Activated CD8-positive, alpha-beta memory T cell treated with anti-CD3 and anti-CD28 coated beads for 24 hours (primary cell): Measurements from ENCODE around the gene TLCD5.

Experiments used
- DNase-seq: peaks from one replicate; pipeline ENCODE4 v3.0.0-alpha.2; 2020

Gene TLCD5

GRCh38 chr11:120338107-120338933 is 13.2 kb downstream of the TLCD5 start:
- no peak for DNase-seq

GRCh38 chr11:120339394-120339890 is 14.3 kb downstream of the TLCD5 start:
- no peak for DNase-seq

- no peak for DNase-seq
Observed at GRCh38 chr11:120340529-120340928, 15.4 kb downstream of the TLCD5 start.

GRCh38 chr11:120342226-120342625 is 17.1 kb downstream of the TLCD5 start:
- DNase-seq: no peak

- no peak for DNase-seq
Observed at GRCh38 chr11:120342678-120343077, 17.6 kb downstream of the TLCD5 start.

- no peak for DNase-seq
Observed at GRCh38 chr11:120343429-120343828, 18.3 kb downstream of the TLCD5 start.

- DNase-seq: no peak
Observed at GRCh38 chr11:120344302-120345004, 19.4 kb downstream of the TLCD5 start.

GRCh38 chr11:120346233-120346632 is 21.1 kb downstream of the TLCD5 start:
- no peak for DNase-seq

- no peak for DNase-seq
Observed at GRCh38 chr11:120350637-120351036, 25.5 kb downstream of the TLCD5 start.

GRCh38 chr11:120352405-120352804 is 27.3 kb downstream of the TLCD5 start:
- DNase-seq: no peak

- DNase-seq: no peak
Observed at GRCh38 chr11:120354068-120354467, 29.0 kb downstream of the TLCD5 start.

- no peak for DNase-seq
Observed at GRCh38 chr11:120354779-120355178, 29.7 kb downstream of the TLCD5 start.

- DNase-seq: no peak
Observed at GRCh38 chr11:120357620-120358019, 32.5 kb downstream of the TLCD5 start.

GRCh38 chr11:120358729-120359128 is 33.6 kb downstream of the TLCD5 start:
- no peak for DNase-seq

- no peak for DNase-seq
Observed at GRCh38 chr11:120363436-120363835, 38.3 kb downstream of the TLCD5 start.

- DNase-seq: no peak
Observed at GRCh38 chr11:120365512-120365911, 40.4 kb downstream of the TLCD5 start.

- no peak for DNase-seq
Observed at GRCh38 chr11:120372296-120372695, 47.2 kb downstream of the TLCD5 start.

GRCh38 chr11:120375076-120375475 is 50.0 kb downstream of the TLCD5 start:
- DNase-seq: no peak

- no peak for DNase-seq
Observed at GRCh38 chr11:120376547-120377182, 51.6 kb downstream of the TLCD5 start.

- no peak for DNase-seq
Observed at GRCh38 chr11:120378474-120378873, 53.4 kb downstream of the TLCD5 start.

GRCh38 chr11:120381401-120381800 is 56.3 kb downstream of the TLCD5 start:
- no peak for DNase-seq
